HG03135 (cell line): ENCODE measurements around the gene KCNK4.
A peak's percentile ranks its signal among the peaks of the same experiment; 100 is the strongest.
"Not testable (repeated sequence)": the region's sequence is repeated elsewhere in the genome, so short reads cannot be mapped to it uniquely, and the experiment has no call there.

Experiments
- ATAC-seq: cut with Tn5 transposase; IDR thresholded peaks from one replicate; pipeline ENCODE4 v1.9.1; 2021; ENCODE audit warnings: mild to moderate bottlenecking, moderate library complexity; ENCODE audit not compliant: unreplicated experiment

KCNK4 gene

DNA sequence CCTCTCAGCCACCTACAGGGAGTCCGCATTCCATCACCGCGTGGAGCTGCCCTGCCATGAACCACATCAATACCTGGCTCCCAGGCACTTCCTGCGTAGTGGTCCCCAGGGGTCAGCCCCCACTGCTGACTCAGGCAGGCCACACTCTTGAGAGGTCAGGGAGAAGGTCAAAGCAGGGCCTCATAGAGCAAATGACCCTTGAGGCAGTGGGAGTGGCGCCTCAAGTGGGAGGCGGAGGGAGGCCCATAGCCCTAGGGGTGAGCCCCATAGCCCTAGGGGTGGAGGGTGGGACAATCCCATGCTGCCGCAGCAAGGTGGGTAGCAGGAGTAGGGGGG lies 31.8 kb downstream of the KCNK4 start:
- ATAC-seq = no peak

DNA sequence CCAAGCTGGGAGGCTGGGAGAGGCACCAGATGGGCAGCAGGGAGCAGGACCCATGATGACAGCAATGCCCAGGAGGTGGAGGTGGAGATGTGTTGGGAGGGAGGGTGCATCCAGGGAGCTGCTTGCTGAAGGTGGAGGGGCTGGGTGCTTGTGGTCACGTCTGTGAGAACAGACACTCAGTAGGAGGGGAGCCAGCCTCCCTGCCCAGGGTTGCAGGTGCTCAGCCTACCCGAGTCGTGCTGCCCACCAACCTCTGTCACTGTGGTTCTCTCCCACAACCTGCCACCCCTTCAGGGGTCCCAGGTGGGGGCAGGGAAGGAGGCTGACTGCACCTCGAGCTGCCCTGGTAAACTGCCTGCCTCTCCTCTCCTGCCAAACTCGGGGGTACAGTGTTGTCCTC lies 32.3 kb downstream of the KCNK4 start:
- ATAC-seq = no peak

DNA sequence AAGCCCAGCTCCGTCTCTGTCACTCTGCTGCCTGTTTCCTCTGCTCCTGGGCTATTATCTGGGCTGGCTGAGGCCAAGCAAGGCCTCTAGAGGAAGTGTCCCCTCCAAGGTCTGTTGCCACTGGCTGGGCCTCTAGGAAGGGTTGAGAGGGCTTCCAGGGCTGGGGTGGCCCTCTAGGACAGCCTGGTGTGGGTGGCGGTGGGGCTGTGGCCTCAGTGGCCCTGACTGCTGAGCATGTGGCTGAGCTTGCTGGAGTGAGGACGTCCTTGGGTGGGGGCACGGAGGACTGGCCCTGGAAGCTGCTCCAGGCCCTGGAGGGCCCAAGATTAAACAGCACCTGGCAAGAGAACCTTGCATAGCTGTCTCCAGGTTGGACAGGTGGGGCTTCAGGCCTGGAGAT lies 32.9 kb downstream of the KCNK4 start:
- not testable (repeated sequence) for ATAC-seq

DNA sequence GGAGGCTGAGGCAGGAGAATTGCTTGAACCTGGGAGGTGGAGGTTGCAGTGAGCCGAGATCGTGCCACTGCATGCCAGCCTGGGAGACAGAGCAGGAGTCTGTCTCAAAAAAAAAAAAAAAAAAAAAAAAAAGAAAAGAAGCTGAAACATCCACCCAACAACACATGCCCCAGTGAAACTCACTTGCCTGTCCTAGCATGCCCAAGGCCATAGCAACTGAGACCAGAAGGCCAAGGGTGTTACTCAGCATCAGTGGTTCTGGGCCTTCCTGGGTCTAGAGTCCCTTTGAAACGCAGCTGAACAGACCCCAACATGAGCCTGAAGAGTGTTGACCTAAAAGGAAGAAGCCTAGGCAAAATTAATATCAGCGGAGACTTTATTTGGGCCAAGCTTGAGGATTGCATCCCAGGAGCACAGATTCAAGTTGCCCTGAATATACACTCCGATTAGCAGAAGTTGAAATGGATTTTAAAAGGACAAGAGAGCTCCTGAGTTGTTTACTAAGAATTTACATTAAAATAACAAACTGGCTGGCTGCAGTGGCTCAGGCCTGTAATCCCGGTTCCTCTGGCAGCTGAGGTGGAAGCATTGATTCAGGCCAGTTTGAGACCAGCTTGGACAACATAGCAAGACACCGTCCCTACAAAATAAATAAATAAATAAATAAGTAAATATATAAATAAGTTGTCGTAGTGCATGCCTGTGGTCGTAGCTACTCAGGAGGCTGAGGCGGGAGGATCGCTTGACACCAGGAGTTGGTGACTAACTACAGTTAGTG lies 33.8 kb downstream of the KCNK4 start:
- no peak for ATAC-seq

DNA sequence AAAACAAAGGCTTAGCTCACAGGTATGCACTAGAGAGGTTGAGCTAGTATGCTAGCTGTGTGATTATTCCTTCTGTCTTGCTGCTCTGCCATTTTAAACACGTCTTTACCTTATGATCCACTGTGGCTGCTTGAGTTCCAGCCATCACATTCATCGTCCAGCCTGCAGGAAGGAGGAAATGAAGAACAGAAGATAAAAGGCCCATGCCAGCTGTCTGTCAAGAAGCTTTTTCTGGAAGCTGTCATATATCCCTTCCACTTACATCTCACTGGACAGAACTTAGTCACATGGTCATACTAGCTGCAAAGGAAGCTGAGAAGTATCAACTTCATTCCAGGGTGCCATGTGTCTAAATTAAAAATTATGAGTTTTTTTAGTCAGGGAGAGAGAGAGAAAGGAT lies 36.3 kb downstream of the KCNK4 start:
- no peak for ATAC-seq

DNA sequence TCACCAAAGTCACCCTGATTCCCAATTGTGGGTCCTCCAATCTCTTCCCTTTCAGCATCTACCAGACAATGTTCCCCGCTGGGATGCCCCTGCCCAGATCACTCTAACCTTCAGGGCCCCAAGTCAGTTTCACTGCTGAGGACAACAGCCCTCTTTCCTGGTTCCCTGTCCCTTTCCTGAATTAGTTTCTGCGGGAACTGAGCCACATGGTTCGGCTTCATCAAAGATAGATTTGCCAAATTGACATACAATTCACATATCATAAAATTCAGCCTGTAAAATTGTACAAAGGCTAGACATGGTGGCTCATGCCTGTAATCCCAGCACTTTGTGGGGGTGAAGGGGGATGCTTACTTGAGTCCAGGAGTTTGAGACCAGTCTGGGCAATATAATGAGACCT lies 36.9 kb downstream of the KCNK4 start:
- ATAC-seq = no peak

DNA sequence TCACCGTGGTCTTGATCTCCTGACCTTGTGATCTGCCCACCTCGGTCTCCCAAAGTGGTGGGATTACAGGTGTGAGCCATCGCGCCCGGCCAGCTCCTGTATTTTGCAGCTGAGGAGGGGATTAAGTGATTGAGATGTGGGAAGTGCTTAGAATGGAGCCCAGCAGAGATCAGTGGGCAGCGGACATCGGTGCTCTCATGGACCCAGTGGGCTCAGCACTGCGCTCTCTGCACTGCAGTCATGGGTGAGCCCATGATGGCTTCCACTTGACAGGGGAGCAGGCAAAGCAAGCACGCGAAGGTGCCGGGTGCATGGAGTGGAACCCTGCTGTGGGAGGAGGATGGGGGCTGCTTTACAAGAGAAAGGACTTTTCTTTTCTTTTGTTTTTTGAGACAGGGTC lies 39.8 kb downstream of the KCNK4 start:
- no peak for ATAC-seq

DNA sequence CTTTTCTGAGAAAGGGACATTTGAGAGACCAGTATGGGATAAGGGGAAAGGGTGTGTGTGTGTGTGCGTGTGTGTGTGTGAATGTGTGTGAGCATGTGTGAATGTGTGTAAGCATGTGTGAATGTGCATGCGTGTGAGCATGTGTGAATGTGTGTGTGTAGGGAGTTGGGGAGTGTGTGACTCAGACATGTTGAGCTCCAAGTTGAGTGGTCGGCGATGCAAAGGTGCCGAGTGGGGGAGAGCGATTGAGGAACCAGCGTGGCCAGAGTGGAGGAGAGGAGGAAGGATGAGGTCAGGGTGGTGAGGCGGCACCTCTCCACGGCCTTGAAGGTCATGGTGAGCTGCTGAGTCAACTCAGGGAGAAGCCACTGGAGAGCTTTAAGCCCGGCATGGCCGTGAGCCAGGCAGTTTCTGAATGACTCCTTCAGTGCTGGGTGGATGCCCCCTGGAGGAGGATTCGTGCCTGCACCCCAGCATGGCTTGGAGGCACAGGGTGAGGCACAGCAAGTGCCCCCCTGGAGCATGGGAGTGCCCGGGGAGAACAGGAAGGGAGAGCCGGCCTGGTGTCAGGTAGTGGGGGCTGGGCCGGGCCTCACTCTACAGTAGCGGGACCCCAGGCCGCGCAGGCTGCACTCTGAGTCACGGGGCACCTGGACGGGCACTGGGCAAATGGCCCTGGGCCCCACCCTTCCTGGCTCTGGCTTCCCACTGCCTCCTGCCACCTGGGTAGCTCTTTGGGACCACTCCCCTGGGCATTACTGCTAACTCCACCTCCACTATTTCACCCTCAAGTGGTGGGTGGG lies 40.7 kb downstream of the KCNK4 start:
- ATAC-seq = no peak

DNA sequence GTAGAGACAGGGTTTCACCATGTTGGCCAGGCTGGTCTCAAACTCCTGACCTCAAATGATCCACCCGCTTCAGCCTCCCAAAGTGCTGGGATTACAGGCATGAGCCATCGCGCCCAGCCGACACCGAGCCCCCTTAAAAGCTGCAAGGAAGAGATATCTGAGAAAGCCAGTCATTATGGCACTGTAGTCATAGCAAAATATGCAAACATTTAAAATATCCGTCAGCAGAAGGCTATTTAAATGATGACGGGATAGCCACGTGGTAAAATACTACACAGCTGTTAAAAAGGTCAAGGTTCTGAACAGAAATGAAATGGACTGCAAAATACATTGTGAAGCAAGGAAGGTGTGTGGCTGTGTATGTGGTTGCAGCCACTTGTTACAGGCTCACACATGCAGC lies 42.5 kb downstream of the KCNK4 start:
- no peak for ATAC-seq

DNA sequence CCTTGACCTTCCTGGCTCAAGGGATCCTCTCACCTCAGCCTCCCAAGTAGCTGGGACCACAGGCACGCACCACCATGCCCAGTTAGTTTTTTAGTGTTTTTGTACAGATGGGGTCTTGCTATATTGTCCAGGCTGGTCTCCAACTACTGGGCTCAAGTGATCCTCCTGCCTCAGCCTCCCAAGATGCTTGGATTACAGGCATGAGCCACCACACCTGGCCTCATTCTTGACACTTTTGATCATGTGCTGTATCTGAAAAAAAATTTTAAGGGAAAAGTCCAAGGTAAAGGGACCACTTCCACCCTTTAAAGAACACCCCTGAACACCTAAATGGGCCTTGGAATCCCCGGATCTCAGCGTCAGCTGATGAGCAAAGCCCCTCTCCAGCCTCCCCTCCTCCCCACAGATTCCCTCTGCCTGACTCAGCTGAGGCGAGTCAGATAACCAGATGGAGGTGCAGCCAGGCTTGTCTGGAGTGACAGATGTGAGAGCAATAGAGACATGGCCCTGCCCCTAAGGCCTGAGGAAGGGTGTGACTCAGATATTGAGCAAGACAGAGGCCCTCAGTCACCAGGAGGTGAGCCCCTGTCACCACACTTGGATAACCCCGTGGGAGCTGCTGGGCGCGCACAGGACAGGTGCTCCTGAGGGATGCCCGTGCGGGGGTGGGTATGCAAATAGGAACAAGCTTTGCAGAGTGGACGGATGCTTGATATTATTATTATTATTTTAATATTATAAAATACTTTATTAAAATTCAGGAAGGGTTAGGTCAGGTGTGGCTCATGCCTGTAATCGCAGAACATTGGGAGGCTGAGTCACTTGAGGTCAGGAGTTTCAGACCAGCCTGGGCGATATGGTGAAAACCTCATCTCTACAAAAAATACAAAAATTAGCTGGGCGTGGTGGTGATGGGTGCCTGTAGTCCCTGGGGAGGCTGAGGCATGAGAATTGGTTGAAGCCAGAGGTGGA lies 43.9 kb downstream of the KCNK4 start:
- ATAC-seq = peak; percentile 70

DNA sequence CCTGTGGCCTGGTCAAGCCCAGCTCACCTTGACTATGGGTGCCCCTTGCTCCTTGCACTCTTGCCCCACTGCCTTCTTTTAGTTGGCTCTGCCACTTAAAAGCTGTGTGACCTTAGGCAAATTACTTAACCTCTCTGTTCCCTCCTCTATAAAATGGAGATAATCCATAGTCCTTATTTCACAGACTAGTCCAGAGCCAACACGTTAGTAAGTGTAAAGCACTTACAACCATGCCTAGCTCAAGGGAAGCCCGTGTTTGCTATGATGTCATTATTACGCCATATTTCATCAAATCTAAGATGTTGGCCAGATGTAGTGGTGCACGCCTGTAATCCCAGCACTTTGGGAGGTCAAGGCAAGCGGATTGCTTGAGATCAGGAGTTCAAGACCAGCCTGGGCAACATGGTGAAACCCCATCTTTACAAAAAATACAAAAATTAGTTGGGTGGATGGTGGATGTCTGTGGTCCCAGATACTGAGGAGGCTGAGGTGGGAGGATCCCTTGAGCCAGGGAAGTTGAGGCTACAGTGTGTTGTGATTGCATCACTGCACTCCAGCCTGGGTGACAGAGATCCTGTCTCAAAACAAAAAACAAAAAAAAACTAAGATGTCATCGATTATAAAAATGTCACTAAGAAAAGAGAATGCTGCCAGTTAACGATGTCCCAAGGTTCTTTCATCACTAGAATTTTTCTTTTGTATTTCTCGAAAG lies 46.6 kb downstream of the KCNK4 start:
- ATAC-seq = no peak

DNA sequence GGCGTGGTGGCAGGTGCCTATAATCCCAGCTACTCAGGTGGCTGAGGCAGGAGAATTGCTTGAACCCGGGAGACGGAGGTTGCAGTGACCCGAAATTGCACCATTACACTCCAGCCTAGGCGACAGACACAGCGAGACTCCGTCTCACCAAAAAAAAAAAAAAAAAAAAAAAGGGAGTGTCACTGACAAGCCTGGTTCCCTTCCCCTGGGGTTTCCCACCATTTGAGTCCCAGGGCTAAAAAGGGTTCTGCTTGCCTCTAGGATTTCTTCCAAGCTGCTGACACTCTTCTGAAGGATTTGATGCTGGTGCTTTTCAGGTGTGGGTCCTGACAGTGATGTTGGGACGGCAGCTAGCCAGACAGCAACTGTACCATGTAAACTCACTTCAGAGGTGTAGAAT lies 47.6 kb downstream of the KCNK4 start:
- no peak for ATAC-seq

DNA sequence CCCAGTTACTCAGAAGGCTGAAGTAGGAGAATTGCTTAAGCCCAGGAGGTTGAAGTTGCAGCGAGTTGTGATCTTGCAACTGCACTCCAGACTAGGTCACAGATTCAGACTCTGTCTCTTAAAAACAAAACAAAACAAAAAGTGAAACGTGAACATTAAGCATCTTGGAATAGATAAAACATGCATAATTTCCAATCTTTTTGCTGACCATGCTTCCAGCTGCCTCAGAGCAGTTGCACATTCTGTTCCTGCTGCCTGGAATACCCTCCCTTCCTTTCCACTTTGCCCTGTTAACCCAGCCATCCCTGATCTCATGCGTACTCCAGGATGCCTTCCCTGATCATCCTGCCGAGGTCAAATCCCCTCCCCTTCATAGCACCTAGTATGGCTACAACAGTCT lies 48.2 kb downstream of the KCNK4 start:
- ATAC-seq = no peak

DNA sequence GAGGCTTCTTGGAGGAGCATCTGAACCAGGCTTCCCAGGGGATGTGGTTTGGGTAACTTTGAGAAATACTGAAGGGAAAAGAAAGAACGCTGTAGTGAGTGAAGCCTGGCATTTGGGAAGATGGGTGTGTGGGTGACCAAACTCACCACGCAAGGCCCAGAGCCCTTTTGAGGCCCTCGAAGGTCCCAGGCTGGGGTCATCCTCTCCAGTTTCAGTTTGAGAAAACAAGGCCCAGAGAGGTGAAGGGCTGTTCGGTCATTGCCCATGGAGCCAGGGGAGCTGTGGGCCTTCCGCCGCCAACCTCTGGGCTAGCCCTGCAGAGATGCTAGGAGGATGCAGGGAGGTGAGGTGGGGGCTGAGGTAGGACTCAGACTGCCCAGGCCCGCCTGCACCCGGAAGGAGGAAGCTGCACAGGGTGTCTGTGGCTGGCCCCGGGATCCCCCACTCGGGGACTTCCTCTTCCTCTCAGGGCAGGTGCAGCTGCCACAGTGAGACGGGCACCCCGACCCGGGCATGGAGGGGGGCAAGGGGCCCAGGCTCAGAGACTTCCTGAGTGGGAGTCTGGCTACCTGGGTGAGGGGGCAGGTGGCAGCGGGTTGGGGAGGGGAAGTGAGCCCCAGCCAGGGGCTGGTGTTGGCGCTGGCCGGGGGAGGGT lies 48.8 kb downstream of the KCNK4 start, which contains the start of gene CCDC88B:
TSS of gene CCDC88B (plus strand) at position 451 of the 655 bp plus-strand sequence. CDS start at position 514, 63 bp downstream.
- ATAC-seq = peak; percentile 48

DNA sequence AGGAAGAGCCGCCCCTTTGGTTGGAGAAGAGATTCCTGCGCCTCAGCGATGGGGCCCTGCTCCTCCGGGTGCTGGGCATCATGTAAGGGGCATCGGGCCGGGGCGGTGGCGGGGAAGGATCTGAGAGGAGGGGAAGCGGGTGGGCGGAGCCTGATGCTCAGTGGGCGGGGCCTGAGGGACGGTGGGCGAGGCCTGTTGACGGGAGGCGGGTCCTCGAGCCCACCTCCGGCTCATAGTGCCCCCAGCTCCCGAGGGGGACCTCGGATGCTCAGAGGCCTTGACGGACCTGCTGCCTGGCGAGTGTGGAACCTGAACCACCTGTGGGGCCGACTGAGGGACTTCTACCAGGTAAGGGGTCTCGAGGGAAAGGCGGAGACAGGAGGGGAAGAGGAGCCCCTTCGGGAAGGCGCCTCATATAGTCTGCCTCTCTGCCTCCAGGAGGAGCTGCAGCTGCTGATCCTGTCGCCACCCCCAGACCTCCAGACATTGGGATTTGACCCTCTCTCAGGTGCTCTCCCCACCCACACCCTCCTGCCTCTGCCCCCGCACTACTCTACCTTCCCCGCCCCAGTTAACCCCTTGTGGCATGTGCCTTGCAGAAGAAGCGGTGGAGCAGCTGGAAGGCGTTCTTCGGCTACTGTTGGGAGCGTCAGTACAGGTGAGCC lies 49.7 kb downstream of the KCNK4 start:
- peak; percentile 29 for ATAC-seq

DNA sequence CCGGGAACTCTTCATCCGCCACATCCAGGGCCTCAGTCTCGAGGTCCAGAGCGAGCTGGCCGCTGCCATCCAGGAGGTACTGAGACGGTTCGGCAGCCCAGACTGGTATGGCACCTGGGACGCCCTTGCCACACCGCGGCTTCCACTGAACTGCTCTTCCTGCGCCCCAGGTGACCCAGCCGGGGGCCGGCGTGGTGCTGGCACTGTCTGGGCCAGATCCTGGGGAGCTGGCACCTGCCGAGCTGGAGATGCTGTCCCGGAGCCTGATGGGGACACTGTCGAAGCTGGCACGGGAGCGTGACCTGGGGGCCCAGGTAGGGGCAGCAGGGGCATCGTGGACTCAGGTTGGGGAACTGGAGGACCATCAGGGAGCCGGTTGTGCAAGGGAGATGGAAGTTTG lies 50.3 kb downstream of the KCNK4 start:
- no peak for ATAC-seq

DNA sequence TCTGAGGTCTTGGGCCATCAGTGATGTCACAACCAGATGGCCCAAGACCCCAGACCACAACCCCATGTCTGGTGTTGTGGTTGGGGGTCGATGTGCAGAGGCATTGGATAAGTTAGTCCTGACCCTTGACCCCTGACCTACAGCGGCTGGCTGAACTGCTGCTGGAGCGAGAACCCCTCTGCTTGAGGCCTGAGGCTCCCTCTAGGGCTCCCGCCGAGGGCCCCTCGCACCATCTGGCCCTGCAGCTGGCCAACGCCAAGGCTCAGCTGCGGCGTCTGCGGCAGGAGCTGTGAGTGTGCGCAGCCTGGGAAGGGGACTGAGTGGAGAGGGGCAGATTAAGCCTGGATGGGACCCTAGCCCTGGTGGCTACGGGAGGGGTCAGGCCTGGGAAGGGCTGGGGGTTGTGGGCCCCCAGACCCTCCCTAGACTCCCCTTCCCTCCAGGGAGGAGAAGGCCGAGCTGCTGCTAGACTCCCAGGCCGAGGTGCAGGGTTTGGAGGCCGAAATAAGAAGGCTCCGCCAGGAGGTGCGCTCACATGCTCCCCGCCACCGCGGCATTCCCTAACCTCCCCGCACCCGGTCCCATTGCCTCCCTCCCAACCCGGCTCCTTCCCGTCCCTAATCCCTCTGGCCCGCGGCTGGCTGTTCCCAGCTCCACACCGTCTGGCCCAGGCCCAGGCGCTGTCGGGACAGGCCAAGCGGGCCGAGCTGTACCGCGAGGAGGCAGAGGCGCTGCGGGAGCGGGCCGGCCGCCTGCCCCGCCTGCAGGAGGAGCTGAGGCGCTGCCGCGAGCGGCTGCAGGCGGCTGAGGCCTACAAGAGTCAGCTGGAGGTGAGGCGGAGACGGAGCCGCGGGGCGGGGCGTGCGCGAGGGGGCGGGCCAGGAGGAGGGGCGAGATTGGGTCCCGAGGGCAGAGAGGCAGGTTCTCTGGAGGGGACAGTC lies 51.0 kb downstream of the KCNK4 start:
- ATAC-seq = peak; percentile 43
